Fibroblast of peridontal ligament (primary cell): ENCODE results near the gene CLCNKA.
"Not testable (repeated sequence)": the region's sequence is repeated elsewhere in the genome, so short reads cannot be mapped to it uniquely, and the experiment has no call there.

Experiments used
- DNase-seq: peaks from one replicate; pipeline ENCODE4 v3.0.0-alpha.2; 2010; ENCODE audit errors: extremely low read depth

CLCNKA gene

DNA sequence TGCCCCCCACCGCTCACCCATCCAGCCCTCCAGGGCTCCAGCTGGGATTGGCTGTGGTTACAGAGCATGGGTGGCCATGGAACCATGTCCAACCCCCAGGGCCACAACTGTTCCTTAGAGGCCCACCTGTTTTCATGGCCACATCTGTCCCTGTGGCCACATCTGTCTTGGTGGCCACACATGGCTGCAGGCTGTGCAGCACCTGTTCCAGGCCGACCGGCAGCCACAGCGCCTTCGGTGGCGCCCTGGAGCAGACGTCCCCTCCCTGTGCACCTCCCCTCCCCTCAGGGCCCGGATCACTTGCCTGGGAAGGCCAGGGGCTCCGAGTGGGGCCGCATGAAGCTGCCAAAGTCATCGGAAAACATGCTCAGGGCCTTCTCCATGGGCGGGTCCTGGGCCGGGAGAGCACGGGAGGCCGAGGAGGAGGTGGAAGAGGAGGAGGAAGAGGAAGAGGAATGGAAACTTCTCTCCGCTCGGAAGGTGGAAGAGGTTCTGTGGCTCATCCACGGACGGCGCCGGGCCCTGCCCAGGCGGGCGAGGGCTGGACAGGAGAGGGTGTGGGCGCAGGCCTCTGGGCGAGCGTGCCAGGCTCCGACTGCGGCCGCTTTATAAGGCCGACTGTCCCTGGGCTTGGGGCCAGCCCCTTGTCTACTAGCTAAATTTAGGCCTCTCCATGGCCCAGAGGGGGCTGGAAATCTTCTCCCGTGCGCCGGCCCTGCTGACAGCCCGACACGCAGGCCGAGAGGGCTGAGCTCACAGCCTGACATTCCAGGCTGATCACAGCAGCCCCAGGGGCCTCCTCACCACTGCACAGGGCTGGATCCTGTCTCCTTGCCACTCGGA, 4.2 kb upstream of the CLCNKA start, which contains the start of gene HSPB7:
HSPB7 (minus strand) TSS at position 583 of the 843 bp plus-strand sequence; CDS start at position 503, 80 bp downstream.
- DNase-seq: peak; percentile 80

DNA sequence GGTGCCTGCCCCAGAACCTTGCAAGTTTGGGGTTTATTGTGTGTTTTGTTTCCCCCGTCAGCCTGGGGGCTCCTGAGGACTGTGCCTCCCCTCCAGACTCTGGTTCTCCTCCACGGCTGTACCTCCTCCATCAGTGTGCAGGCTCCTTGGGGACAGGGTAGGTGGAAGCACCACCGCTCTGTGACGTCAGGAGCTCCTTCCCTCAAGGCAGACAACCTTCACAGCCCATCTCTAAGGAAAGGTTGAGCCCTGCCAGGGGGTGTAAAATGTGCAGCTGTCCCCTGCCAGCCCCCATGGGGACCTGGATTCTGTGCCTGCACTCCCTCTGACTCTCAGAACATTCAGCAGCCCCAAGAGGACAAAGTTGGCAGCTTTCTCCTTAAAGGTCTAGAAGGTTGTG, 3.5 kb upstream of the CLCNKA start:
- no peak for DNase-seq

DNA sequence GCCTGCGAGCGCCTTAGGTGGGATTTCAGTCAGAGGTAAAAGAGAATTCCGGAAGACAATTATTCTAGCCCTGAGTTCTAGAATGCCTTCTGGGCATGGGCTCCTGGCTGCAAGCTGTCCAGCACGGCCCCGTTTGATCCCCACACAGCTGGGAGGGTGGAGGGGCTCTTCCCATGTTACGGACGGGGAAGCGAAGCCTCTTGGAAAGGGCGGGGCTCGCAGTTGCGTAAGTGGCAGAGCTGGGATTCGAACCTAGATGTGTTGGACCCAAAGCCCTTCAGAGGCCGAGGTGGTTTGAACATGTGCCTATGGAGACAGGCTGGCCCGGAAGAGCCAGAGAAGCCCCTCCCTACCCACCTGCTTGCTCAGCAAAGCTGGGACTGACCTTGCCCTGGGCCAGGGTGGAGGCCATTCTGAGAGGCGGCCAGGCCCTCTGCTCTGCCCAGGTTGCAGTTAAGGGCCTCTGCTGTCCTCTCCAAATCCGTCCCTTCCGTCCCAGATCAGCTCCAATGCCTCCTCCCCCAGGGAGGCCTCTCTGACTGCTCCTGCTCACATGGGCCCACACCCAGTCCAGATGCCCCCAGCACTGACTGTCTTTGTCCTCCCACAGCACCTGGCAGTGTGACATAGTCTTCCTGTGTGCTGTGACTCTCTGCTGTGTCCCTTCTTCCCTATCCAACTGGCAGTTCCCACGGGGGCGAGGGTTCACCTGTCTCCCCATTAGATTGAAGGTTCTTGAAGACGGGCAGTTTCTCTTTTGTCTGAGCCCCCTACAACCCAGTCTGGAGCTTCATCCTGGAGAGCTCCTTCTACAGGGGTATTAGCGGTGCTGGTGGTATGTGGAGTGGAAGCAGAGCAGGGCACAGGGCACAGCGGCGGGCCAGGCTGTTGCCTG, 2.8 kb upstream of the CLCNKA start:
- no peak for DNase-seq

- DNase-seq: no peak
Observed at GRCh38 chr1:16019644-16020277, 2.1 kb upstream of the CLCNKA start.

- DNase-seq: no peak
Observed at GRCh38 chr1:16020325-16020724, 1.5 kb upstream of the CLCNKA start.

GRCh38 chr1:16020878-16021277, 958 bp upstream of the CLCNKA start:
- DNase-seq: not testable (repeated sequence)

GRCh38 chr1:16022393-16022792, 557 bp downstream of the CLCNKA start:
- no peak for DNase-seq

DNA sequence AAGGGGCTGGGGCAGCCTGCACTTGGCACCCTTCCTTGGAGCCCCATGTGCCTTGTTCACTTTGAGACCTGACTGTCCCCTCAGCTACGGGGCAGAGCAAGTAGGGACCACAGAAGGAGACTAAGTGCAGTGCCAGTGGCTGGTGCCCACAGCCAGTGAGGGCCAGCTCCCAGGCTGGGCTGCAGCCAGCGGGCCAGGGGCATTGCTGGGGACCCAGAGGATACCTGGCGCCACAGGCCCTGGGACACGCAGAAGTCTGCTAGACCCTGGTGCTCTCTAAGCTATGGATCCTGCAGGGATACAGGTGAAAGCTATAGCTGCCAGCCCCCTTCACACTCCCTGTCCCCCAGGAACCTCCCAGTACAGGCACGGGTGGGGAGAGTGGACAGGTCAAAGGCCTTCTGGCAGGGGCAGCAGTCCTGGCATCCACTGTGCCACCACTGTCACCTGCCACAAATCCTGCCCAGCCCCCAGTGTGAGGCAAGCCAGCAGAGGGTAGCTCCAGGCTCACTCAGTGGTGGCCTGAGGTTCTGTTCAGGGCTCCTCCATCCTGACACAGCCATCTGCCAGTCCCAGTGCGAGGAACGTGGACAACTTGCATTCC, 1.3 kb downstream of the CLCNKA start:
- DNase-seq: no peak

- not testable (repeated sequence) for DNase-seq
Observed at GRCh38 chr1:16026302-16026701, 4.5 kb downstream of the CLCNKA start.

DNA sequence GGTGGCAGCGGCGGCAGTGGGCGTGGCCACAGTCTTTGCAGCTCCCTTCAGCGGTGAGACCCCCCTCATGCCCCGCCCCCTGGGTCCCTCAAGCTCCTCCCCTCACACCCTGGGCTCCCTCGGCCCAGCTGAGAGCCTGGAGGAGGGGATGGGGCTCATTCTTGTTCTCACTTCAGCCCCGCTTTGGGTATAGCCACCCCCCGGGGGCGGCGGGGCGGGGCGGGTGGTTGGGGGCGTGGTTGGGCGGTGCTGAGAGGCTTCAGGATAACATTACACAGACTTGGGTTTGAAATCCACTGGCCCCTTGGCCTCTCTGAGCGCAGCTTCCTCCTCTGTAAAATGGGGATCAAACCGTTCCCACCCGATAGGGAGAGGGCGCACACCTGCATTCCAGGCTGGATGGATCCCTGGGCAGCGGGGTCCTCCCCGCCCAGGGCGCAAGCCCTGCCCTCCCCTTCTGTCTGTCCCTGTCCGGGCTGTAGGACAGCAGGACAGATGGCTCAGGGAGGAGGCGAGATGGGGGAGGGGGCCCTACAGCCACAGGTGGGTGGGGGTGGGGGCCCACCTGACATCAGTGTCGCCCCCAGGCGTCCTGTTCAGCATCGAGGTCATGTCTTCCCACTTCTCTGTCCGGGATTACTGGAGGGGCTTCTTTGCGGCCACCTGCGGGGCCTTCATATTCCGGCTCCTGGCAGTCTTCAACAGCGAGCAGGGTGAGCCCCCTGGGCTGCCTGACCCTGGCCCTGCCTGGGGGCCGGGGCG, 5.1 kb downstream of the CLCNKA start:
- no peak for DNase-seq

- DNase-seq: no peak
Observed at GRCh38 chr1:16028237-16029002, 6.6 kb downstream of the CLCNKA start.

- DNase-seq: not testable (repeated sequence)
Observed at GRCh38 chr1:16029003-16029268, 7.1 kb downstream of the CLCNKA start.

- DNase-seq: no peak
Observed at GRCh38 chr1:16029288-16029687, 7.5 kb downstream of the CLCNKA start.

DNA sequence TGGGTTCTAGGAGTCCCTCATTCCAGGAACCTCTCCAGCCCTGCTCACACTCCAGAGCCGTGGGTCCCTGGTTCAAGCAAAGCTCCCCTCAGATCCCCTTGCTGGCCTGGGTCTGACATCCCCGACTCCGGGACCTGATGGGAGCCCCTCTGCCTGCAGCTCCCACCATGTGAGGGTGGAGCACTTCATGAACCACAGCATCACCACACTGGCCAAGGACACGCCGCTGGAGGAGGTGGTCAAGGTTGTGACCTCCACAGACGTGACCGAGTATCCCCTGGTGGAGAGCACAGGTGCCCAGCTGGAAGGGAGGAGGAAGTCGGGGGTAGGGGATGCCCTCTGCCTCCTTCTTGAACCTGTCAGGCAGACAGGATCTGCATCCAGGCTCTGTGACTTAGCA, 9.7 kb downstream of the CLCNKA start:
- DNase-seq: no peak

- peak; percentile 76 for DNase-seq
Observed at GRCh38 chr1:16032388-16033102, 10.7 kb downstream of the CLCNKA start.

GRCh38 chr1:16033103-16033632, 11.3 kb downstream of the CLCNKA start:
- not testable (repeated sequence) for DNase-seq

- not testable (repeated sequence) for DNase-seq
Observed at GRCh38 chr1:16036461-16036860, 14.6 kb downstream of the CLCNKA start.

DNA sequence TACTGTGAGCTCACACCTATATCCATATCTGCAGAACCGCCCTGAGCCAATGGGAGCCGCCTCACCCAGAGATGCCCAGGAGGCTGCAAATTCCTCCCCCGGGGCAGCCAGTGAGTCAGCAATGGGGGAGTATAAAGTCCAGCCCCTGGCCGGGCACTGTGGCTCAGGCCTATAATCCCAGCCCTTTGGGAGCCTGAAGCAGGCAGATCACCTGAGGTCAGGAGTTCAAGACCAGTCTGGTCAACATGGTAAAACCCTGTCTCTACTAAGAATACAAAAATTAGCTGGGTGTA, 16.7 kb downstream of the CLCNKA start:
- DNase-seq: no peak

GRCh38 chr1:16039871-16040270, 18.0 kb downstream of the CLCNKA start:
- DNase-seq: not testable (repeated sequence)

GRCh38 chr1:16041200-16041599, 19.4 kb downstream of the CLCNKA start:
- DNase-seq: no peak
